Peyer's patch (tissue), 4 donors: ENCODE data around the gene CD300H.

Experiments
- CTCF ChIP-seq, 6 experiments: fragments of 450-650 bp in 4 of 6; fragments of 200-600 bp in 2 of 6; sonication (generic) in 1 of 6; IDR thresholded peaks; one replicate each; pipeline ENCODE4 v1.5.1; 2017 to 2019; ENCODE audit warnings: antibody characterized with exemption in 6 of 6, mild to moderate bottlenecking in 3 of 6, moderate library complexity in 1 of 6
- POLR2A ChIP-seq, 2 donors: fragments of 450-650 bp; IDR thresholded peaks; one replicate each; pipeline ENCODE4 v1.5.1; 2017; ENCODE audit warnings: antibody characterized with exemption in 2 of 2, mild to moderate bottlenecking in 2 of 2, moderate library complexity in 2 of 2

GRCh38 chr17:74529243-74529642, 38.1 kb downstream of the CD300H start:
- TF ChIP-seq CTCF (IDR thresholded peaks at IDR 0.05) = no peak
- no peak for TF ChIP-seq POLR2A (IDR thresholded peaks at IDR 0.05)
